ENCODE data around the gene EYA2.

The EYA2 gene

GRCh38 chr20:47003223-47003622, 108.6 kb downstream of the EYA2 start:
- DNase-seq (ENCODE audit: low read depth): no peak
- no peak overlapping the region for H3K4me3 ChIP-seq (ENCODE audit: low read length)
- TF ChIP-seq CTCF (conservative IDR thresholded peaks at IDR 0.05; ENCODE audit: low read length): no peak

GRCh38 chr20:47004179-47004578, 109.5 kb downstream of the EYA2 start:
- TF ChIP-seq CTCF (conservative IDR thresholded peaks at IDR 0.05; ENCODE audit: low read length): no peak
- DNase-seq (ENCODE audit: low read depth): no peak
- H3K4me3 ChIP-seq (ENCODE audit: low read length): no peak overlapping the region

- no peak for TF ChIP-seq CTCF (conservative IDR thresholded peaks at IDR 0.05; ENCODE audit: low read length)
- H3K4me3 ChIP-seq (ENCODE audit: low read length): no peak overlapping the region
- no peak for DNase-seq (ENCODE audit: low read depth)
Measured at GRCh38 chr20:47007826-47008655, 113.4 kb downstream of the EYA2 start.

GRCh38 chr20:47008842-47009518, 114.3 kb downstream of the EYA2 start:
- no peak for DNase-seq (ENCODE audit: low read depth)
- no peak for TF ChIP-seq CTCF (conservative IDR thresholded peaks at IDR 0.05; ENCODE audit: low read length)
- no peak overlapping the region for H3K4me3 ChIP-seq (ENCODE audit: low read length)

- H3K4me3 ChIP-seq (ENCODE audit: low read length): no peak overlapping the region
- TF ChIP-seq CTCF (conservative IDR thresholded peaks at IDR 0.05; ENCODE audit: low read length): no peak
- no peak for DNase-seq (ENCODE audit: low read depth)
Measured at GRCh38 chr20:47009784-47010183, 115.1 kb downstream of the EYA2 start.

GRCh38 chr20:47011984-47012383, 117.3 kb downstream of the EYA2 start:
- H3K4me3 ChIP-seq (ENCODE audit: low read length): no peak overlapping the region
- DNase-seq (ENCODE audit: low read depth): no peak
- TF ChIP-seq CTCF (conservative IDR thresholded peaks at IDR 0.05; ENCODE audit: low read length): no peak

- TF ChIP-seq CTCF (conservative IDR thresholded peaks at IDR 0.05; ENCODE audit: low read length): no peak
- no peak for DNase-seq (ENCODE audit: low read depth)
- no peak overlapping the region for H3K4me3 ChIP-seq (ENCODE audit: low read length)
Measured at GRCh38 chr20:47013606-47014005, 119.0 kb downstream of the EYA2 start.
